HG03558 (cell line): ENCODE measurements around the gene NCBP2L.
"Not testable (repeated sequence)": the region's sequence is repeated elsewhere in the genome, so short reads cannot be mapped to it uniquely, and the experiment has no call there.

Experiments used
- ATAC-seq: cut with Tn5 transposase; IDR thresholded peaks from one replicate; pipeline ENCODE4 v1.9.1; 2021; ENCODE audit warnings: moderate number of reproducible peaks; ENCODE audit not compliant: unreplicated experiment; ENCODE audit errors: extremely low read depth

Gene NCBP2L

DNA sequence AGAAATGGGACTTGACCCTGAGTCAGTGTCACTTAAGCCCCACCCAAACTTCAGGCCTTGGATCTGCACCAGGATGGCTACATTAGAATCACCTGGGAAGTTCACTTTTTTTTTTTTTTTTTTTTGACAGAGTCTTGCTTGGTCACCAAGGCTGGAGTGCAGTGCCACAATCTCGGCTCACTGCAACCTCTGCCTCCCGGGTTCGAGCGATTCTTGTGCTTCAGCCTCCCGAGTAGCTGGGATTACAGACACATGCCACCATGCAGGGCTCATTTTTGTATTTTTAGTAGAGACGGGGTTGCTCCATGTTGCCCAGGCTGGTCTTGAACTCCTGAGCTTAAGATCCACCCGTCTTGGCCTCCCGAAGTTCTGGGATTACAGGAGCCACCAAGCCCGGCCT is 3.0 kb downstream of the NCBP2L start:
- ATAC-seq = no peak

GRCh38 chrX:107787827-107788226 is 10.3 kb downstream of the NCBP2L start:
- no peak for ATAC-seq

DNA sequence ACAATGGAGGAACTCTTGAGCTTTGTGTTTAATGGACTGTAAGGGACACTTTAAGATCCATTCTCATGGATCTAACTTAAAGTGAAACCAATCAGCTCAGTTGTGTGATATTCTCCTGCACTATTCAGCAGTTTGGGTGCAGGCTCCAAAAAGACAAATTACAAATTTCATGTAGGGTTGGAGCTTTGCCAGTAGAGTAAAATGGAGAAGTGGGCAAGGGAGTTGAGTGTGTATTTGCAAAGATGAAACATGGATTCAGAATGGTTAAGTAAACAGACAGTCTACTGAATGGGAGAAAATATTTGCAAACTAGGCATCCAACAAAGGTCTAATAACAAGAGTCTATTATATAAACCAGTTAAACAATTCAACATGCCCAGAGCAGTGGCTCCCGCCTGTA is 26.9 kb downstream of the NCBP2L start:
- no peak for ATAC-seq

GRCh38 chrX:107805179-107805578 is 27.6 kb downstream of the NCBP2L start:
- ATAC-seq = no peak

- ATAC-seq = not testable (repeated sequence)
Observed at GRCh38 chrX:107810053-107810452, 32.5 kb downstream of the NCBP2L start.

GRCh38 chrX:107818900-107819521 is 41.5 kb downstream of the NCBP2L start:
- ATAC-seq = no peak

DNA sequence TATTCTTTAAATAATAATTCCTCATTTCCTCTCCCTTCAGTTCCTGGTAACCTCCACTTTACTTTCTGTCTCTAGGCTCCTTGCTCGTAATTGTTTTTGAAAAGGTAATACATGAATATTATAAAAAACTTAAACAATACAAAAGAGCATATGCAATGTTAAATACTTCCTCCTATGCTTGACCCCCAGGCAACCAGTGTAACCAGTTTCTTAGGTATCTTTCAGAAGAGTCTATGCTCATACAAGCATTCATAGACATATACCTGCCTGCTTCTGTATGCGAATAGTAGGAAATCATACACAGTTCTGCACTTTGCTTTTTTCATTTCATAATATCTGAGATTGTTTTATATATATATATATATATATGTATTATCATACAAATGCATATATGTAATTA is 45.5 kb downstream of the NCBP2L start:
- no peak for ATAC-seq

DNA sequence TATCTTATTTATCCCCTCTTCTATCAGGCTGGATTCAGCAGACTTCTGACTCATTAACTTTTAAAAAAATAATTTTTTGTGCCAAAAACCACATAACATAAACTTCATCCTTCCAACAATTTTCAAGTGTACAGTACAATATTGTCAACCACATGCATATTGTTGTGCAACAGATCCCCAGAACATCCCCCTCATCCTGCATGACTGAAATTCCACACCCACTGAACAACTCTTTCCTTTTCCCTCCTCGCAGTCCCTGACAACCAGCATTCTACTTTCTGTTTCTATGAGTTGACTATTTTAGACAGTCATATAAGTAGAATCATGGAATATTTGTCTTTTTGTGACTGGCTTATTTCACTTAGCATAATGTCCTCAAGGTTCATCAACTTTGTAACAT is 45.9 kb downstream of the NCBP2L start:
- ATAC-seq = no peak

DNA sequence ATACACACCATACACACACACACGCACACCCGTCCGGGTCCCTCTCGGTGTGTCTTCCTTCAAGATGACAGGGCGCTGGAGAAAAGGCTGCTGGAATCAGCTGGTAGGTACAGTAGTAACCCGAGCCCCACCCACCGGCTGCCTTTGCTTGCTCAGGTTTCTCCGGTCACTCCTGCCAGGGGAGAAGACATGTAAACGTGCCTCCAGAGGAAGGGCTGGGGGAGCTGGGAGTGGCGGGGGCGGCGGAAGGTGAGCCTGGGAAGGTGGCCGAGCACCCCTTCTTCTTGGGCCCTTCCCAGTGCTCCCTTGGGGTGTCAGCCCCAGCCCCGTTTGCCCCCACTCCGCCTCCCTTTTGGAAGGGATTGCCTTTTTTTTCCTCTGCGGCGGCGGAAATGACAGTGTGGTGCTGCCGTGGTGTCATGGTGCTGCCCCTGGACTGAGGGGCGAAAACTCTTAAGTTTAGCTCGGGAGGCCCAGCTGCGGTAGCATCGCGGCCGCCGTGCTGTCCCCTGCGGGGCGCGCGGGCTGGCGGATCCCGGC is 48.2 kb downstream of the NCBP2L start, which contains the start of gene MID2:
Gene MID2, plus strand, starts transcription at position 169 of the 540 bp plus-strand sequence. CDS start 561 bp downstream, outside the sequence.
- no peak for ATAC-seq

- no peak for ATAC-seq
Observed at GRCh38 chrX:107826238-107827029, 48.9 kb downstream of the NCBP2L start.

DNA sequence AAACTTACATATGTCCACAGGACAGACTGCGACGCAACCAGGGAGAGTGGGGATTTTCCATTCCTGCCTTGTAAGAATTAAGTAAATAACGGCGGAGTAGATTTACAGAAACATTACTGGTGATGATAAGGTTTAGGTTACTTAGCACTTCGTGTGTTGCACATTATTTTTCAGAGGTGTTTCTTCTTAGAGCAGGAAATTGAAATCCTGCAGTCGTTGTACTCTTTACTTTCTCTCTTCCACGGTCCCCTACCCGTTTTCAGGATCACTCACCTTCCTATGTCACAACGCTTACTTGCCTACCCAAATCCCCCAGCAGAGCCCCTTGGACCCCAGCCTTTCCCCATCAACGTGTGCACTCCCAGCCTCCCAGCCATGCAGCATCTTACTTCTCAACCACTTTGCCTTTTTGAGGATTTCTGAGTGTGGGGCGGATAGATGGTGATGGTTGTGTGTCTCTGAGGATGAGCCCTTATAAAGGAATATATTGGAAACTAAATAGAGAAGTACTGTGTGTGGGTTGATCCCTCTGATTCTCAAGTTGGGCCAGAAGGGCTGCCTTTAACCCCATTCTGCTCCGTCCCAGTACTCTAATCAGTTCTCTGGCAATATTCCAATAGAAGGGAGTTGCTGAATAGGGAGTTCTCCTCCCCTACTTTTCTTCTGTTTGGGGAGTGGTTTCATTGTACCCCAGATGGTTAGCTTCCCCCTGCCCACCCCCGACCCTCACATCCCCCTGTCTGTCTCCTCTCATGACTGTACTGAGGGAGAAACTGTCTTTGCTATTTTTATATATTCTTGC is 49.7 kb downstream of the NCBP2L start:
- ATAC-seq = no peak

GRCh38 chrX:107827852-107828251 is 50.3 kb downstream of the NCBP2L start:
- no peak for ATAC-seq

DNA sequence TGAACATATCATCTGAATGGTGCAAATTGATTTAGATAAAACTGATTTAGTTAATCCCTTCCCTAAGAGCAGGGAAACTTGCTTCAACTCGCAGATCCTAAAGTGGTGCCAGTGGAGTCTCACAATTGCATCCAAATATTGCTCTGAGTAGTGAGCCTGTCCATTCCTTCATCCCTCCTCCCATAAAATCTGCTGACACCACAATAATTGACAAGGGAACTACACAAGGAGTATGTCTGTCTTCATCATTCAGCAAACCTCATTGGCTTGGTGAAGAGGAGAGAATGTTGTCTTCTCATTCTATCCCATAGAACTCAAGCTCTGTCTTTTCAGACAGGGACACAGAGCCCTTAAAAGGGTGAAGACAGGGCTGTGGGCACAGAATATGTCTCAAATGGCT is 52.3 kb downstream of the NCBP2L start:
- ATAC-seq = no peak

GRCh38 chrX:107831071-107831730 is 53.7 kb downstream of the NCBP2L start:
- no peak for ATAC-seq

DNA sequence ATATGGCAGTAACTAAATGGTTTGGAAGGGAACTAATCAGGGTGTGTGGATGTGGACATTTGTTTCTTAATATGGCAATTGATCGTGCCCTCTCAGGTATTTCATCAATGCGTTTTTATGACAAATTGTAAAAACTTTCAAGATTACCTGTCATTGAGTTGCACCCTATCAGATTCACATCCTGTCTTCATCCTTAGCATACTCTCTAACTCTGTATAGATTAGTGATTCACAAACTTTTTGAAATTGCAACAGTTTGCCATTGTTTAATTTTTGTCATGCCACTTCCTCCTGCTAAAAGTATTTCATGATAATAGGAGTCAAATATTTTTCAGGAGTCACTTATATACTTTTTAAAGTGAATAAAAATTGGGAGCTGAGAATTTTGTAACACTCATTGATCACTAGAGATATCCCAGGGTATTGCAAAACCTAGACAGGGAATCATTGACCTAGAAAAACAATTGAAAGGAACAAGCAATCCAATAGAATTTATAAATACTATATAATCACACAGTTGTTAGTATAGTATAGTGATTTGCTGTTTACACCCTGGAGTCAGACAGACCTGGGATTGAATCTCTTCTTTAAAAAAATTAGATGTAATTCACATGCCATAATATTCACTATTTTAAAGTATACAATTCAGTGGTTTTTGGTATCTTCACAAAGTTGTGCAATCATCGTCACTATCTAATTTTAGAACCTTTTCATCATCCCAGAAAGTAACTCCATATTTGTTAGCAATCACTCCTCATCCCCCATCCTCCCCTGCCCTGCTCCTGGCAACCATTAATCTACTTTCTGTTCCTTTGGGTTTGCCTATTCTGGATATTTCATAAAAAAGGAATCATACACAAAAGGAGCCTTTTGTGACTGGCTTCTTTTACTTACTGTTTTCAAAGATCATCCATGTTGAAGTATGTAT is 57.0 kb downstream of the NCBP2L start:
- no peak for ATAC-seq

DNA sequence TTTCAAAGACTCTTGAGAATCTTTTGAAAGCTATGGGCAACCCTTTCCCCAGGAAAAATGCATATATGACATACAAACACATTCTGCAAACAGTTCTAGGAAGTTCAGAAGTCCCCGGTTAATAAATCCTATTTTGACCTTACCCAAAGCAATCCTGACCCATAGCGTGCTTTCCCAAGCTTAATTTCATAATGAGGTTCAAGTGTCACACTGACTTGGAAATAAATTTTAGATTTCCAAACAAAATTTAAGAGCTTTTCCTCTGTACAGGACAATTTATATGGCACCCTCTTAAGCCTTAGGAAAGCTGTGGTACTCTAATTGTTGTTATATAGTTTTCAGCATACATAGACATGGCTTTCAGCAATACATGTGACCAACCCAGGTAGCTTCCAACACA is 59.4 kb downstream of the NCBP2L start:
- no peak for ATAC-seq

GRCh38 chrX:107840971-107841370 is 63.4 kb downstream of the NCBP2L start:
- ATAC-seq = no peak

GRCh38 chrX:107842715-107843400 is 65.3 kb downstream of the NCBP2L start:
- ATAC-seq = no peak
